ENCODE measurements around the gene RPRM.

The RPRM gene

DNA sequence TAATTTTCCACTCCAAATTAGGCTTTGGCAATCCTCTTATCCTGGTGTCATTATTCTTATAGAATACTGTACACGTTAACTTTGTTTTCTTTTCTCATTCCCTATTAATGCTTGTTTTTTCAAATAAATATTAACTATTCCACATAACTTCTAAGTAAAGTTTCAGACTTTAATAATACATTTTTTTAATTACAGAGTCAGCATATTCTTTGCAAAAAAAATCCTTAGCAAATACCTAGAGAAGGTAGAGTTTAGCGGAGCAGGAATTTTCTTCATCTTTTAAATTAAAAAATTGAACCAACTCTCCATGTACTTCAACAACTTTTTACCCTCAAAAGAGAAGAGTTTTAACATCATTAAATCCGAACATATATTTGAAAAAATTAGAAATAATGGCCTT is 45.2 kb downstream of the RPRM start:
- H4K20me1 ChIP-seq (ENCODE audit: insufficient read depth, low read length), result no peaks in the 10 kb centered on the region
- no peaks in the 10 kb centered on the region for H3K36me3 ChIP-seq (ENCODE audit: insufficient read depth, low read length)
- no peaks in the 10 kb centered on the region for H3K9me3 ChIP-seq (ENCODE audit: low read length)
- no peaks in the 10 kb centered on the region for H3K79me2 ChIP-seq (ENCODE audit: insufficient read depth, low read length)
- H2AFZ ChIP-seq (ENCODE audit: low read length), result no peak overlapping the region
- no peak overlapping the region for H3K27ac ChIP-seq (ENCODE audit: low read depth, low read length, poor library complexity, severe bottlenecking)
- H3K4me1 ChIP-seq (ENCODE audit: insufficient read depth, low read length, severe bottlenecking), result no peaks in the 10 kb centered on the region
- TF ChIP-seq, protein P1, sequence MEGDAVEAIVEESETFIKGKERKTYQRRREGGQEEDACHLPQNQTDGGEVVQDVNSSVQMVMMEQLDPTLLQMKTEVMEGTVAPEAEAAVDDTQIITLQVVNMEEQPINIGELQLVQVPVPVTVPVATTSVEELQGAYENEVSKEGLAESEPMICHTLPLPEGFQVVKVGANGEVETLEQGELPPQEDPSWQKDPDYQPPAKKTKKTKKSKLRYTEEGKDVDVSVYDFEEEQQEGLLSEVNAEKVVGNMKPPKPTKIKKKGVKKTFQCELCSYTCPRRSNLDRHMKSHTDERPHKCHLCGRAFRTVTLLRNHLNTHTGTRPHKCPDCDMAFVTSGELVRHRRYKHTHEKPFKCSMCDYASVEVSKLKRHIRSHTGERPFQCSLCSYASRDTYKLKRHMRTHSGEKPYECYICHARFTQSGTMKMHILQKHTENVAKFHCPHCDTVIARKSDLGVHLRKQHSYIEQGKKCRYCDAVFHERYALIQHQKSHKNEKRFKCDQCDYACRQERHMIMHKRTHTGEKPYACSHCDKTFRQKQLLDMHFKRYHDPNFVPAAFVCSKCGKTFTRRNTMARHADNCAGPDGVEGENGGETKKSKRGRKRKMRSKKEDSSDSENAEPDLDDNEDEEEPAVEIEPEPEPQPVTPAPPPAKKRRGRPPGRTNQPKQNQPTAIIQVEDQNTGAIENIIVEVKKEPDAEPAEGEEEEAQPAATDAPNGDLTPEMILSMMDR (IDR thresholded peaks at IDR 0.05; ENCODE audit: low read length), result no peak
- TF ChIP-seq EZH2 (IDR thresholded peaks at IDR 0.05; ENCODE audit: borderline replicate concordance, low read length), result no peak
- H3K9ac ChIP-seq (ENCODE audit: low read length), result no peak overlapping the region
- no peak overlapping the region for H3K4me3 ChIP-seq (ENCODE audit: low read depth, low read length, poor library complexity, severe bottlenecking)
- no peaks in the 10 kb centered on the region for H3K27me3 ChIP-seq (ENCODE audit: insufficient read depth, low read length)
- no peaks in the 10 kb centered on the region for H3K9me2 ChIP-seq (ENCODE audit: low read depth, low read length)
- H3F3A ChIP-seq (ENCODE audit: insufficient read depth, low read length), result no peaks in the 10 kb centered on the region
- H3K4me2 ChIP-seq (ENCODE audit: low read length), result no peak overlapping the region

DNA sequence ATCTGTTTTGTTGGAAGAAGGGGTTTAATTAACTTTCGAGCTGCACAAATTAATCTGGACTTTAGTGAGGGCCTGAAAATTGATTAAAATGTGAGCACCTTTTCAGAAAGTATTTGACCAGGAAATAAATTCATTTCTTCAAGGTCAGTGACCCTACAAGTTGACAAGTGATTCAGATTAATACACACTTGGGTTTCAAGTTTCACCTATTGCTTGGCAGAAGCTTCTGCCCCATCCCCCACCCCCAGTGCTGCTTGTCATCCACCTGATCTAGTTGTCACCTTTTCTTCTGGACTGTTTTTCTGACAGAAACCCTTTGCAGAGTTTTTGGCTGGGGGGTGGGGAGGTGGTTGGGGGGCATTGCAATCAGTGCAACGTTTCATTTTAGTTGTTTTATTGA is 46.2 kb downstream of the RPRM start:
- TF ChIP-seq, protein P1 (IDR thresholded peaks at IDR 0.05; ENCODE audit: low read length), result no peak
- TF ChIP-seq EZH2 (IDR thresholded peaks at IDR 0.05; ENCODE audit: borderline replicate concordance, low read length), result no peak
- H3K4me2 ChIP-seq (ENCODE audit: low read length), result no peak overlapping the region
- no peaks in the 10 kb centered on the region for H3K27me3 ChIP-seq (ENCODE audit: insufficient read depth, low read length)
- no peak overlapping the region for H3K4me3 ChIP-seq (ENCODE audit: low read depth, low read length, poor library complexity, severe bottlenecking)
- H3K27ac ChIP-seq (ENCODE audit: low read depth, low read length, poor library complexity, severe bottlenecking), result no peak overlapping the region
- no peaks in the 10 kb centered on the region for H3F3A ChIP-seq (ENCODE audit: insufficient read depth, low read length)
- H3K9me3 ChIP-seq (ENCODE audit: low read length), result no peaks in the 10 kb centered on the region
- no peaks in the 10 kb centered on the region for H3K79me2 ChIP-seq (ENCODE audit: insufficient read depth, low read length)
- H2AFZ ChIP-seq (ENCODE audit: low read length), result no peak overlapping the region
- H3K9me2 ChIP-seq (ENCODE audit: low read depth, low read length), result no peaks in the 10 kb centered on the region
- no peak overlapping the region for H3K9ac ChIP-seq (ENCODE audit: low read length)
- no peaks in the 10 kb centered on the region for H4K20me1 ChIP-seq (ENCODE audit: insufficient read depth, low read length)
- no peaks in the 10 kb centered on the region for H3K4me1 ChIP-seq (ENCODE audit: insufficient read depth, low read length, severe bottlenecking)
- no peaks in the 10 kb centered on the region for H3K36me3 ChIP-seq (ENCODE audit: insufficient read depth, low read length)

DNA sequence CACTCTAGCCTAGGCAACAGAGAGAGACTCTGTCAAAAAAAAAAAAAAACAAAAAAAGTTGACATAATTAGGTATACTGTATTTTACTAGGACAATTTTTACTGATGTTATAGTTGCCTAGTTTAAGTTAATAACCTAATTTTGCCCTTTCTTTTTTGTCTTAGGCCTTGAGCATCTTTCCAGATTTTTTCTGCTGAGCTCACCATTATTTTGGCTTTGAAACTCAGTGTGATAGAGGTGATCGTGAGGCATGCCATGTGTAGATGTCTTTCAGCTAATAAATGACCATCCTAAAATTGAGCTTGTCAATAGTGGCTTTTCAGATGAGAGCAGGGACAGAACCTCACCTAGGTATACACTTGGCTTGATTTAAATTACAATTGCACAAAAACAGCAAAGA is 47.4 kb downstream of the RPRM start:
- Histone ChIP-seq H3K27me3 (ENCODE audit: insufficient read depth, low read length) (no peaks in the 10 kb centered on the region), H3K9ac (ENCODE audit: low read length) (no peak overlapping the region), H3K79me2 (ENCODE audit: insufficient read depth, low read length) (no peaks in the 10 kb centered on the region), H3K4me2 (ENCODE audit: low read length) (no peak overlapping the region), H2AFZ (ENCODE audit: low read length) (no peak overlapping the region), H3K9me2 (ENCODE audit: low read depth, low read length) (no peaks in the 10 kb centered on the region), H3K36me3 (ENCODE audit: insufficient read depth, low read length) (no peaks in the 10 kb centered on the region), H4K20me1 (ENCODE audit: insufficient read depth, low read length) (no peaks in the 10 kb centered on the region), H3K4me1 (ENCODE audit: insufficient read depth, low read length, severe bottlenecking) (no peaks in the 10 kb centered on the region), H3K9me3 (ENCODE audit: low read length) (no peaks in the 10 kb centered on the region), H3K27ac (ENCODE audit: low read depth, low read length, poor library complexity, severe bottlenecking) (no peak overlapping the region), H3K4me3 (ENCODE audit: low read depth, low read length, poor library complexity, severe bottlenecking) (no peak overlapping the region), H3F3A (ENCODE audit: insufficient read depth, low read length) (no peaks in the 10 kb centered on the region)
- no peak for TF ChIP-seq EZH2 (IDR thresholded peaks at IDR 0.05; ENCODE audit: borderline replicate concordance, low read length)
- TF ChIP-seq, protein P1 (IDR thresholded peaks at IDR 0.05; ENCODE audit: low read length), result no peak

All from OCI-LY1 (cell line).